ENCODE measurements around the gene ETFA.

ETFA gene

GRCh38 chr15:76311100-76311953 is at the start of gene ETFA:
Gene ETFA, minus strand, starts transcription at chr15:76311469. Its CDS starts 81 bp downstream, at chr15:76311388.
- DNase-seq, result peak; percentile 39 to 93 (median 78)

GRCh38 chr15:76360416-76360815 is 49.1 kb upstream of the ETFA start:
- DNase-seq, result no peak

- no peak for DNase-seq
Observed at GRCh38 chr15:76359152-76359551, 47.9 kb upstream of the ETFA start.

- DNase-seq, result no peak
Observed at GRCh38 chr15:76358453-76358852, 47.2 kb upstream of the ETFA start.

- no peak for DNase-seq
Observed at GRCh38 chr15:76354823-76355440, 43.7 kb upstream of the ETFA start.

- DNase-seq, result no peak
Observed at GRCh38 chr15:76353903-76354302, 42.6 kb upstream of the ETFA start.

- no peak for DNase-seq
Observed at GRCh38 chr15:76353023-76353577, 41.8 kb upstream of the ETFA start.

- no peak for DNase-seq
Observed at GRCh38 chr15:76349301-76350070, 38.2 kb upstream of the ETFA start.

GRCh38 chr15:76347482-76348055 is 36.3 kb upstream of the ETFA start:
- DNase-seq, result no peak

- no peak for DNase-seq
Observed at GRCh38 chr15:76346669-76347481, 35.6 kb upstream of the ETFA start.

GRCh38 chr15:76345880-76346668 is 34.8 kb upstream of the ETFA start:
- no peak for DNase-seq

GRCh38 chr15:76345583-76345879 is 34.3 kb upstream of the ETFA start:
- no peak for DNase-seq

- no peak for DNase-seq
Observed at GRCh38 chr15:76344893-76345582, 33.8 kb upstream of the ETFA start.

GRCh38 chr15:76343313-76343996 is 32.2 kb upstream of the ETFA start:
- no peak for DNase-seq

- DNase-seq, result no peak
Observed at GRCh38 chr15:76342382-76343201, 31.3 kb upstream of the ETFA start.

GRCh38 chr15:76342058-76342381 is 30.8 kb upstream of the ETFA start:
- no peak for DNase-seq

- no peak for DNase-seq
Observed at GRCh38 chr15:76341366-76342057, 30.2 kb upstream of the ETFA start.

Measured in nucleus accumbens (tissue), 56 donors.